Activated T-helper 9 cell treated with anti-CD3 and anti-CD28 coated beads, Interleukin-2, amount 50 U/mL, for 16 hours (primary cell): ENCODE measurements around the gene PRSS36.
A peak's percentile ranks its signal among the peaks of the same experiment; 100 is the strongest.

Source experiments
- DNase-seq: peaks from one replicate; pipeline ENCODE4 v3.0.0-alpha.2; 2020; ENCODE audit warnings: low read depth

PRSS36 gene

DNA sequence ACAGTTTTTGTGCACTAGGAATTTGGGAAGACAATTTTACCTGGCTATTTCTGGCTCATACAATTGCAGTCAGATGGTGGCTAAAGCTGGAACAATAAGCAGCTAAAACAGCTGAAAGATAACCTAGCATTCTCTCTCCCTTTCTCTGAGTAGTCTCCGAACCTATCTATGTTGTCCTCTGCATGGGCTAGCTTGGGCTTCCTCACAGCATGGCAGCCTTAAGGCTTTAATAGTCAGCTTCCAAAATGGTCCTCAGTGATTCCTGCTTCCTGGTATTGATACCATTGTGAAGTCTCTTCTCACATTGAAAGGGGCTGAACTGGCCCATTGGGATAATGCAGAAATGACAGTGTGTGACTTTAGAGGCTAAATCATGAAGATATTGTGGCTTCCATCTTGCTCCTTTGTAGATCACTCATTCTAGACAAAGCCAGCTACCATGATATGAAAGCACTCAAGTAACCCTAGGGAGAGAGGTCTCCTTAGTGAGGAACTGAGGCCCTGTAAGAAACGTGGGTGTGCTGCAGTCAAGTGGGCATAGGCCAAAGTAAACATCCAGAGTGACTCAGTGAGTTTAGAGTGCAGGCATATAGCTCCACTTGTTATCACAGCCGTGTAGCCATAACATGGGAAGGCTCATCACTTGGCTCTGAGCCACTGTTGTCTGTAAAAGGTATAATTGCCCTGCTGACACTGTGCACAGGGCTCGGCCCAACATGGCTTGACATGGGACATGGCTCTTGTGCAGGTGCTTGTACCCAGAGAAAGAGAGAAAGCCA lies 49.8 kb downstream of the PRSS36 start:
- DNase-seq, result no peak

DNA sequence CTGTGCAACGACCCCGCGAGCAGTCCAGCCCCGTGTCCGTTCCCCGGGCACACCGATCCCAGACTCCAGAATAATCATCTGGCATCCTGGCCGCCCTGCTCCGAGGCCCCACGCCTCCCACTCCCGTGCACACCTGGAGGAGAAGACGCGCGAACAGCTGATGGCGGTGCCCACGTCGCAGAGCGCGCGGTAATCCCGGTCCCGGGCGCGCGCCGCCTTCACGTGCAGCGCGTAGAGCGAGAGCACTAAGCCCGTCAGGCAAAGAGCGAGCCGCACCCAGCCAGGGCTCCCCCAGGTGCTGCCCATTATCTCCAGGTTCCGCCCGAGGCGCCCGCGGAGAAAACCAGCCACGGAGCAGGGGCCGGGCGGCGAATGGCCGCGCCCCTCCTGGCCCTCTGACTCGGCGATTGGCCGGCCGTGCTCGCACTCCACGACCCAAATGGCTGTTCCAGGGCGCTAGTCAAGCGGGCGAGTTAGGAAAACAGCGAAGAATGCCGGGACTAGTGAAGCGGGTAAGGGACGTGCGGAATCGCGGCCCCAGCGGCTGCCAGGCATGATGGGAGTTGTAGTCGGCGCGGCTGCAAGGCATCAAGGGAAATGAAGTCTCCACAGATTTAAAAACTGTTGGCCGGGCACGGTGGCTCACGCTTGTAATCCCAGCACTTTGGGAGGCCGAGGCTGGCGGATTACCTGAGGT lies 55.3 kb downstream of the PRSS36 start, which contains the start of gene VKORC1:
VKORC1 (minus strand) TSS at position 374 of the 697 bp plus-strand sequence; CDS start at position 306, 68 bp downstream.
- peak; percentile 79 for DNase-seq

DNA sequence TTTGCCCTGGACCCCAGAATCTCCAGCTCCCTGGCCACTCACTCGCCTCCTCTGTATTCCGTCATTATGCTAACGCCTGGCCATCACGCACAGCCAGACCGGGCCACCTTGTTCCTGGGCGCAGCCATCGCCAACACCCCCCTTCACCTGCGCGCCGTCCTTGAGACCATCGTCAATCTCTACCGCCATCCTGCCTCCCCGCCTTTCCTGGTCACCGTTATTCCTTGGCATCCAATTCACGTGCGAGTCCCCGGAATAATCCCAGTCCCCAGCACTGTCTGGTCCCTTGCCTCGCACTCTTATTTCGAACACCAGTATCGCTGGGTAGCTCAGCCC lies 55.8 kb downstream of the PRSS36 start:
- no peak for DNase-seq

DNA sequence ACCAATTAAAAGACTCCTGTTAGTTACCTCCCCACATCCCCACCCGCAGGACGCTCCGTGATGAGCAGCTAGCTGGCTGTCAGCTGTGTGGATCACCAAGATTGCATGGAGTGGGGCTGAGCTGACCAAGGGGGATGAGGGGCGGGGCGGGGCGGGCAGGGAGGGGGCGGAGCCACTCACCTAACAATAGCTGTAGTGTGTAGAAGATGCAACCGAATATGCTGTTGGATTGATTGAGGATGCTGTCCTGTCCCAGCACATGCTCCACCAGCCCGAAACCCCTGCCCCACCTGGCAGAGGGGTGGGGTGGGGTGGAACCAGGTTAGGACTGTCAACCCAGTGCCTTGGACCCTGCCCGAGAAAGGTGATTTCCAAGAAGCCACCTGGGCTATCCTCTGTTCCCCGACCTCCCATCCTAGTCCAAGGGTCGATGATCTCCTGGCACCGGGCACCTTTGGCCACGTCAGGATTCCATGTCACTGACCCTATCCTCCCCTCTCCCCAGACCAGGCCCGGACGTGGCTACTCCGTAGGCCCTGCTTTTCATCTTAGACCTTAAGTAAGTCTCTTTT lies 56.6 kb downstream of the PRSS36 start:
- DNase-seq, result no peak

DNA sequence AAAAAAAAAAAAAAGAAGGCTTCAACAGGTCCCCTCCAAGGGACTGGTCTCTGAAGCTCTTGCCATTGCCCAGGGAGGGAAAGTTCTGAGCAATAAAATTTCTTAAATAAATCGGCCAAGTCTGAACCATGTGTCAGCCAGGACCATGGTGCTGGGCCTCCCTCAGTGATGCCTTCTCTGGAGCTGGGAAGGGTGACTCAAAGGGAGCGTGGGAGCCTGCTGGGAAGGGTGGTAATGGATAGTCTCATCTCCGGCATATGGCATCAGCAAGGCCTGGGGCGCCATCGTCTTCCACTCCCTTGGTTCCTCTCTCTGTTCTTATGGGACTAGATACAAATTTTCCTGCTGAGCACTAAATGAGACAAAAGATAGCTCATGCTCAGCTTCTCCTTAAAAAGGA lies 57.5 kb downstream of the PRSS36 start:
- DNase-seq, result no peak

- DNase-seq, result no peak
Observed at GRCh38 chr16:31090540-31090939, 59.3 kb downstream of the PRSS36 start.

DNA sequence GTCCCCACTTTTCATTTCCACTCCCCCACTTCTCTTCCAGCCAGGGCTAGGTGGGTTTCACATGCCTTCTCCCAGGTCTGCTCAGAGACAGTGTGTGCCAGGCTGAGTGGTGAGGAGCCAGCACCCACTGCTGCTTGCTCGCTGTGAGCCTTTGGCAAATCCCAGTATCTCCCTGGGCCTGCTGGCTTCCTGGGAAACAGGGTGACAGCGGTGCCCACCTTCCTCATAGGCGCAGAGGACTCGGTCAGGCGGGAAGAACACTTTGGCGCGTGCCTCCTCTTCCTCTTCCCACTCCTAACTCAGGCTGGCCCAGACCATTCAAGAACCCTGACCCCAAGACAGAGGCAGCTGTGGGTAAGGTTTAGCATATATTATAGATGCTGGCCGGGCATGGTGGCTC lies 60.7 kb downstream of the PRSS36 start:
- no peak for DNase-seq
